Measurements from ENCODE around the gene CHMP4A. TPM values are rescaled to one million over a fixed set of nuclear protein-coding genes. Genes with fewer than 3 reads are reported as not detected.
"Not testable (repeated sequence)": the region's sequence is repeated elsewhere in the genome, so short reads cannot be mapped to it uniquely, and the experiment has no call there.

Gene CHMP4A
- total RNA-seq, 1 donor: 13.8 TPM

- no peak for DNase-seq (ENCODE audit: low read depth)
- no peak overlapping the region for H3K4me3 ChIP-seq (ENCODE audit: low read depth, low read length)
- no peak for TF ChIP-seq CTCF (IDR thresholded peaks at IDR 0.05; ENCODE audit: insufficient read depth, low read depth, low read length)
Observed at GRCh38 chr14:24247422-24247821, 34.1 kb upstream of the CHMP4A start.

- DNase-seq (ENCODE audit: low read depth): peak; percentile 50
- TF ChIP-seq CTCF (IDR thresholded peaks at IDR 0.05; ENCODE audit: insufficient read depth, low read depth, low read length): no peak
- H3K4me3 ChIP-seq (ENCODE audit: low read depth, low read length): no peak overlapping the region
Observed at GRCh38 chr14:24246765-24247212, 33.5 kb upstream of the CHMP4A start.

- H3K4me3 ChIP-seq (ENCODE audit: low read depth, low read length); DNase-seq (ENCODE audit: low read depth): not testable (repeated sequence)
Observed at GRCh38 chr14:24245350-24245749, 32.1 kb upstream of the CHMP4A start.

GRCh38 chr14:24243336-24243836 is 30.1 kb upstream of the CHMP4A start:
- H3K4me3 ChIP-seq (ENCODE audit: low read depth, low read length): peak overlapping the region; percentile 65
- no peak for TF ChIP-seq CTCF (IDR thresholded peaks at IDR 0.05; ENCODE audit: insufficient read depth, low read depth, low read length)
- no peak for DNase-seq (ENCODE audit: low read depth)

- H3K4me3 ChIP-seq (ENCODE audit: low read depth, low read length): peak overlapping the region; percentile 65
- TF ChIP-seq CTCF (IDR thresholded peaks at IDR 0.05; ENCODE audit: insufficient read depth, low read depth, low read length): peak; percentile 69
- peak; percentile 93 for DNase-seq (ENCODE audit: low read depth)
Observed at GRCh38 chr14:24241829-24242443, 28.6 kb upstream of the CHMP4A start.

GRCh38 chr14:24240110-24240918 is 27.0 kb upstream of the CHMP4A start:
- DNase-seq (ENCODE audit: low read depth): no peak
- H3K4me3 ChIP-seq (ENCODE audit: low read depth, low read length): no peak overlapping the region
- TF ChIP-seq CTCF (IDR thresholded peaks at IDR 0.05; ENCODE audit: insufficient read depth, low read depth, low read length): no peak

GRCh38 chr14:24238527-24239037 is 25.3 kb upstream of the CHMP4A start:
- TF ChIP-seq CTCF (IDR thresholded peaks at IDR 0.05; ENCODE audit: insufficient read depth, low read depth, low read length): no peak
- no peak overlapping the region for H3K4me3 ChIP-seq (ENCODE audit: low read depth, low read length)
- no peak for DNase-seq (ENCODE audit: low read depth)
